Keratinocyte (primary cell): Measurements from ENCODE around the gene RAB8B. TPM values are rescaled to one million over a fixed set of nuclear protein-coding genes. Genes with fewer than 3 reads are reported as not detected.

Experiments used
- DNase-seq: peaks from one replicate; pipeline ENCODE4 v3.0.0-alpha.2; 2011; ENCODE audit warnings: low read depth, missing footprints, low spot score
- FAIRE-seq: peaks from 2 replicates; lab custom pipeline; 2011; peaks lifted over from hg19 to GRCh38; lab: Jason Lieb, UNC
- H2AFZ ChIP-seq: 2 replicates; pipeline ENCODE4 v1.6.0; 2012; ENCODE audit warnings: low read length, control low read depth, inconsistent platforms; ENCODE audit not compliant: control insufficient read depth
- H3K27ac ChIP-seq: 2 replicates; pipeline ENCODE4 v1.5.1; 2011; ENCODE audit warnings: low read length; ENCODE audit not compliant: control insufficient read depth, insufficient read depth
- H3K27me3 ChIP-seq: 3 replicates; pipeline ENCODE4 v1.6.0; 2011; ENCODE audit warnings: low read length; ENCODE audit not compliant: control insufficient read depth, insufficient read depth; ENCODE audit errors: extremely low read depth
- H3K36me3 ChIP-seq, 2 experiments: 2 replicates in 1 of 2; 3 replicates in 1 of 2; pipeline ENCODE4 v1.5.1; 2011; ENCODE audit warnings: low read length in 2 of 2, mild to moderate bottlenecking in 1 of 2; ENCODE audit not compliant: control insufficient read depth in 2 of 2, insufficient read depth in 2 of 2; ENCODE audit errors: extremely low read depth in 1 of 2
- H3K4me1 ChIP-seq: 3 replicates; pipeline ENCODE4 v1.5.1; 2011; ENCODE audit warnings: low read length; ENCODE audit not compliant: control insufficient read depth, insufficient read depth; ENCODE audit errors: extremely low read depth
- H3K4me2 ChIP-seq: 3 replicates; pipeline ENCODE4 v1.6.0; 2011; ENCODE audit warnings: low read depth, low read length; ENCODE audit not compliant: control insufficient read depth, insufficient read depth; ENCODE audit errors: extremely low read depth
- H3K4me3 ChIP-seq, 3 experiments: fragments of 200-600 bp in 1 of 3; sonication (generic) in 1 of 3; 2 replicates in 2 of 3; 3 replicates in 1 of 3; pipeline ENCODE4 v1.5.1; 2011 to 2016; ENCODE audit warnings: low read length in 3 of 3, mild to moderate bottlenecking in 3 of 3, control low read depth in 2 of 3, inconsistent platforms in 1 of 3, low read depth in 1 of 3, mixed read lengths in 1 of 3, mixed run types in 1 of 3, moderate library complexity in 1 of 3; ENCODE audit not compliant: control insufficient read depth in 2 of 3, insufficient read depth in 2 of 3; ENCODE audit errors: extremely low read depth in 1 of 3
- H3K79me2 ChIP-seq: 2 replicates; pipeline ENCODE4 v1.6.0; 2012; ENCODE audit warnings: low read length; ENCODE audit not compliant: control insufficient read depth, insufficient read depth
- H3K9ac ChIP-seq: 3 replicates; pipeline ENCODE4 v1.6.0; 2011; ENCODE audit warnings: low read length; ENCODE audit not compliant: control insufficient read depth, insufficient read depth; ENCODE audit errors: extremely low read depth
- H3K9me1 ChIP-seq: 3 replicates; pipeline ENCODE4 v1.6.0; 2011; ENCODE audit warnings: low read length; ENCODE audit not compliant: control insufficient read depth, insufficient read depth; ENCODE audit errors: extremely low read depth
- H3K9me3 ChIP-seq: 2 replicates; pipeline ENCODE4 v1.5.1; 2012; ENCODE audit warnings: low read depth, low read length; ENCODE audit not compliant: control insufficient read depth
- H4K20me1 ChIP-seq: 3 replicates; pipeline ENCODE4 v1.6.0; 2011; ENCODE audit warnings: low read length; ENCODE audit not compliant: control insufficient read depth, insufficient read depth; ENCODE audit errors: extremely low read depth
- CTCF ChIP-seq, 3 experiments: IDR thresholded peaks in 1 of 3; conservative IDR thresholded peaks in 1 of 3; optimal IDR thresholded peaks in 1 of 3; 2 replicates in 2 of 3; 3 replicates in 1 of 3; pipeline versions ENCODE3 to v1.5.1; 2011; ENCODE audit warnings: low read length in 3 of 3, mild to moderate bottlenecking in 3 of 3, moderate library complexity in 2 of 3, control low read depth in 1 of 3, inconsistent platforms in 1 of 3; ENCODE audit not compliant: insufficient read depth in 2 of 3; ENCODE audit errors: extremely low read depth in 1 of 3
- EZH2 ChIP-seq: IDR thresholded peaks from one replicate; pipeline ENCODE4 v1.6.1; 2012; ENCODE audit warnings: inconsistent platforms, mild to moderate bottlenecking, low read length, moderate library complexity
- dilution Hi-C: fragments of 300-500 bp; cut with MboI; formaldehyde crosslinking; loops from one replicate; pipeline ENCODE4 v1.7.0; 2020; ENCODE audit warnings: low sequenced_read_pairs; ENCODE audit not compliant: extremely low pct_ligation_motif_present
- polyA plus RNA-seq, 5 experiments: library from polyadenylated mRNA; depleted of rRNA in 3 of 5; stranded (reverse) in 3 of 5; stranded (forward) in 1 of 5; unstranded in 1 of 5; fragments of >200 nt; gene quantifications; 1 replicate in 1 of 5; 2 replicates in 3 of 5; 3 replicates in 1 of 5; pipeline versions ENCODE4 v1.2.1 to v1.2.3, GENCODE V29; 2011 to 2012; ENCODE audit warnings: missing spikeins in 2 of 5, low read depth in 1 of 5, low replicate concordance in 1 of 5

The RAB8B gene
- polyA plus RNA-seq, 1 donor (not counting 4 experiments of a cell fraction or from before 2014, with no cell fraction given) = 31.2 TPM

GRCh38 chr15:63232405-63232804 lies 43.0 kb downstream of the RAB8B start:
- no peak overlapping the region for H2AFZ ChIP-seq
- H3K9me1 ChIP-seq = no peaks in the 10 kb centered on the region
- no peaks in the 10 kb centered on the region for H4K20me1 ChIP-seq
- TF ChIP-seq EZH2 (no peak), CTCF (optimal IDR thresholded peaks at IDR 0.05 in 1 of 3, IDR thresholded peaks at IDR 0.05 in 1 of 3, conservative IDR thresholded peaks at IDR 0.05 in 1 of 3; ENCODE audit: extremely low read depth in 1 of 3, insufficient read depth in 2 of 3, low read length in 3 of 3) (no peak)
- DNase-seq (no peak), FAIRE-seq (no peak)
- dilution Hi-C loops = no loop called here
- H3K27me3 ChIP-seq = no peaks in the 10 kb centered on the region
- no peak overlapping the region for H3K4me3 ChIP-seq
- no peak overlapping the region for H3K4me2 ChIP-seq
- peaks cover 2% of the 10 kb centered on the region for H3K79me2 ChIP-seq
- H3K36me3 ChIP-seq = no peaks in the 10 kb centered on the region
- no peak overlapping the region for H3K27ac ChIP-seq
- peaks cover 31% of the 10 kb centered on the region for H3K4me1 ChIP-seq
- H3K9me3 ChIP-seq = no peaks in the 10 kb centered on the region
- H3K9ac ChIP-seq = no peak overlapping the region

DNA sequence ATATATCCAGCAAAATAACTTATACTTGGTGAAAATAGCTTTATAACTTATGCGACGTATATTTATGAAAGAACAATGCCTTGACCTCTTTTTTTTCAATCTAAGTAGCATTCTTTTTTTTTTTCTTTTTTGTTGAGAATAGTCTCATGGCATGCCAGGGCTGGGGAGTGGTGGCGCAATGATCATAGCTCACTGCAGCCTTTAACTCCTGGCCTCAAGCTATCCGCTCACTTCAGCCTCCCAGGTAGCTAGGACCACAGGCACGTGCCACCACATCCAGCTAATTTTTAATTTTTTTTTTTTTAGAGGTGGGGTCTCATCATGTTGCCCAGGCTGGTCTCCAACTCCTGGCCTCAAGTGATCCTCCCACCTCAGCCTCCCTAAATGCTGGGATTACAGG lies 43.5 kb downstream of the RAB8B start:
- no peak overlapping the region for H3K27ac ChIP-seq
- no peak overlapping the region for H3K9ac ChIP-seq
- FAIRE-seq (no peak), DNase-seq (no peak)
- H3K27me3 ChIP-seq = no peaks in the 10 kb centered on the region
- no peak overlapping the region for H2AFZ ChIP-seq
- peaks cover 2% of the 10 kb centered on the region for H3K79me2 ChIP-seq
- H4K20me1 ChIP-seq = no peaks in the 10 kb centered on the region
- no peaks in the 10 kb centered on the region for H3K36me3 ChIP-seq
- dilution Hi-C loops = no loop called here
- peaks cover 31% of the 10 kb centered on the region for H3K4me1 ChIP-seq
- no peaks in the 10 kb centered on the region for H3K9me1 ChIP-seq
- no peaks in the 10 kb centered on the region for H3K9me3 ChIP-seq
- TF ChIP-seq EZH2 = no peak
- H3K4me2 ChIP-seq = no peak overlapping the region
- no peak overlapping the region for H3K4me3 ChIP-seq
